ENCODE data around the gene BMP6. TPM values are rescaled to one million over a fixed set of nuclear protein-coding genes. Genes with fewer than 3 reads are reported as not detected.

The BMP6 gene
- total RNA-seq, 1 experiment from 2014 or later: 1.9 TPM

DNA sequence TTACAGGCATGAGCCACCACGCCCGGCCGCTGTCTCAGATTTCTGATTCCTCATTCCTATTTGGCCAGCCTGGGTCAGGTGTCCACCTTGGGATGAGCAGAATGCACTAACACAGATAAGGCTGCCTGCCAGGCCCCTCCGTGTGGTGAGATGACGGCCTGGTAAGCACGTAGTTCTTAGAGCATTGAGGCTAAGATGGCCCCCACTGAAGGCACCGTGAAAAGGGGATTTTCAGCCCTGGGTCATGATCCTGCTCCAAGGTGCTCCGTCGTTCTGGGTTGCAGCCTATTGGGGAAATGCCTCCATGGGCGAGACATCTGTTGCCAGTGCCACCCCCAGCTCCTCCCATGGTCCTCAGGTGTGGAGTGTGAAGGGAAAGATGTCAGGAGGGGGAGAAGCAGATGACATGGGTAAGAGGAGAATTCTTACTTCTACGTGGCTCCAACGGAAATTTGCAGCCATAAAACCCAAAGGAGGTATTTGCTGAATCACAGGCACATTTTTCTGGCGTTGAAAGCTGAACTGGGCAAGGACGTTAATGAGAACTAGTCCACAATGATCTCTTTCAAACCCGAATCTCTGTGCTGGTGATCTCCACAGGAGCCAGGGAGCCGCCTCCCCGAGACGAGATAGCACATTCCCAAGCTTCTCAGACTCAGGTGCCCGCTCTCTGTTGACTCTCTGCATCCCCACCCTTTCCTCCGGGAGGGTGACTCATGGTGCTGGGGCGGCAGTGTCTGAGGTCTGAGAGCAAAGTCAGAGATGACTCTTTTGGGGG, 34.0 kb upstream of the BMP6 start:
- DNase-seq (ENCODE audit: low spot score): no peak
- no peak overlapping the region for H3K27ac ChIP-seq (ENCODE audit: low read depth, low read length, poor library complexity, severe bottlenecking)
- H3K36me3 ChIP-seq (ENCODE audit: insufficient read depth, low read length, poor library complexity, severe bottlenecking): no peaks in the 10 kb centered on the region
- intact Hi-C loops (cut with micrococcal nuclease; ENCODE audit: unreplicated experiment): no loop called here
- ChIA-PET POLR2A (ENCODE audit: low non-redundant PET) (no interaction called here), CTCF (no interaction called here)
- BruUV-seq (replicated peaks): no TSS peak
- H3K27me3 ChIP-seq (replicated peaks; ENCODE audit: insufficient read depth, low read depth, low read length, poor library complexity): peaks cover 17% of the 10 kb centered on the region
- TF ChIP-seq, protein P1, sequence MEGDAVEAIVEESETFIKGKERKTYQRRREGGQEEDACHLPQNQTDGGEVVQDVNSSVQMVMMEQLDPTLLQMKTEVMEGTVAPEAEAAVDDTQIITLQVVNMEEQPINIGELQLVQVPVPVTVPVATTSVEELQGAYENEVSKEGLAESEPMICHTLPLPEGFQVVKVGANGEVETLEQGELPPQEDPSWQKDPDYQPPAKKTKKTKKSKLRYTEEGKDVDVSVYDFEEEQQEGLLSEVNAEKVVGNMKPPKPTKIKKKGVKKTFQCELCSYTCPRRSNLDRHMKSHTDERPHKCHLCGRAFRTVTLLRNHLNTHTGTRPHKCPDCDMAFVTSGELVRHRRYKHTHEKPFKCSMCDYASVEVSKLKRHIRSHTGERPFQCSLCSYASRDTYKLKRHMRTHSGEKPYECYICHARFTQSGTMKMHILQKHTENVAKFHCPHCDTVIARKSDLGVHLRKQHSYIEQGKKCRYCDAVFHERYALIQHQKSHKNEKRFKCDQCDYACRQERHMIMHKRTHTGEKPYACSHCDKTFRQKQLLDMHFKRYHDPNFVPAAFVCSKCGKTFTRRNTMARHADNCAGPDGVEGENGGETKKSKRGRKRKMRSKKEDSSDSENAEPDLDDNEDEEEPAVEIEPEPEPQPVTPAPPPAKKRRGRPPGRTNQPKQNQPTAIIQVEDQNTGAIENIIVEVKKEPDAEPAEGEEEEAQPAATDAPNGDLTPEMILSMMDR (conservative IDR thresholded peaks at IDR 0.05; ENCODE audit: low read depth, low read length): no peak
- TF ChIP-seq EZH2 (IDR thresholded peaks at IDR 0.05; ENCODE audit: borderline replicate concordance, low read depth, low read length, poor library complexity, severe bottlenecking): no peak
- H3K9me3 ChIP-seq (ENCODE audit: low read depth, low read length, poor library complexity, severe bottlenecking): no peaks in the 10 kb centered on the region
- no peak overlapping the region for H3K4me3 ChIP-seq (ENCODE audit: low read depth, low read length, poor library complexity, severe bottlenecking)
- H3K4me1 ChIP-seq (ENCODE audit: insufficient read depth, low read length, poor library complexity, severe bottlenecking): no peaks in the 10 kb centered on the region

GRCh38 chr6:7692453-7692784, 33.5 kb upstream of the BMP6 start:
- no peak overlapping the region for H3K27ac ChIP-seq (ENCODE audit: low read depth, low read length, poor library complexity, severe bottlenecking)
- peak; percentile 40 for DNase-seq (ENCODE audit: low spot score)
- no TSS peak for BruUV-seq (replicated peaks)
- H3K9me3 ChIP-seq (ENCODE audit: low read depth, low read length, poor library complexity, severe bottlenecking): no peaks in the 10 kb centered on the region
- TF ChIP-seq, protein P1 (conservative IDR thresholded peaks at IDR 0.05; ENCODE audit: low read depth, low read length): no peak
- no peak for TF ChIP-seq EZH2 (IDR thresholded peaks at IDR 0.05; ENCODE audit: borderline replicate concordance, low read depth, low read length, poor library complexity, severe bottlenecking)
- intact Hi-C loops (cut with micrococcal nuclease; ENCODE audit: unreplicated experiment): no loop called here
- no peaks in the 10 kb centered on the region for H3K36me3 ChIP-seq (ENCODE audit: insufficient read depth, low read length, poor library complexity, severe bottlenecking)
- H3K4me3 ChIP-seq (ENCODE audit: low read depth, low read length, poor library complexity, severe bottlenecking): no peak overlapping the region
- peaks cover 12% of the 10 kb centered on the region for H3K27me3 ChIP-seq (replicated peaks; ENCODE audit: insufficient read depth, low read depth, low read length, poor library complexity)
- H3K4me1 ChIP-seq (ENCODE audit: insufficient read depth, low read length, poor library complexity, severe bottlenecking): no peaks in the 10 kb centered on the region
- ChIA-PET CTCF (no interaction called here), POLR2A (ENCODE audit: low non-redundant PET) (no interaction called here)

- no peak for TF ChIP-seq EZH2 (IDR thresholded peaks at IDR 0.05; ENCODE audit: borderline replicate concordance, low read depth, low read length, poor library complexity, severe bottlenecking)
- TF ChIP-seq, protein P1 (conservative IDR thresholded peaks at IDR 0.05; ENCODE audit: low read depth, low read length): no peak
- intact Hi-C loops (cut with micrococcal nuclease; ENCODE audit: unreplicated experiment): no loop called here
Observed at GRCh38 chr6:7693827-7694226, 32.1 kb upstream of the BMP6 start.

More at GRCh38 chr6:7693827-7694226, 32.1 kb upstream of the BMP6 start:
- Histone ChIP-seq H3K27ac (ENCODE audit: low read depth, low read length, poor library complexity, severe bottlenecking) (no peak overlapping the region), H3K4me3 (ENCODE audit: low read depth, low read length, poor library complexity, severe bottlenecking) (no peak overlapping the region), H3K27me3 (replicated peaks; ENCODE audit: insufficient read depth, low read depth, low read length, poor library complexity) (peaks cover 8% of the 10 kb centered on the region), H3K36me3 (ENCODE audit: insufficient read depth, low read length, poor library complexity, severe bottlenecking) (no peaks in the 10 kb centered on the region), H3K9me3 (ENCODE audit: low read depth, low read length, poor library complexity, severe bottlenecking) (no peaks in the 10 kb centered on the region), H3K4me1 (ENCODE audit: insufficient read depth, low read length, poor library complexity, severe bottlenecking) (no peaks in the 10 kb centered on the region)
- DNase-seq (ENCODE audit: low spot score): no peak
- ChIA-PET POLR2A (ENCODE audit: low non-redundant PET) (no interaction called here), CTCF (no interaction called here)
- no TSS peak for BruUV-seq (replicated peaks)
